Activated T-cell treated with anti-CD3 and anti-CD28 coated beads for 4 hours (primary cell): Measurements from ENCODE around the gene CDC73.

ENCODE experiments used
- DNase-seq: peaks from one replicate; pipeline ENCODE4 v3.0.0-alpha.2; 2020

The CDC73 gene

GRCh38 chr1:193303849-193304248, 182.0 kb downstream of the CDC73 start:
- no peak for DNase-seq
